Ovary (tissue), 3 donors: ENCODE measurements around the gene DERA.

Experiments used
- EP300 ChIP-seq: sonication (generic); formaldehyde crosslinking; IDR thresholded peaks from one replicate; pipeline ENCODE4 v1.6.1; 2017; ENCODE audit warnings: antibody characterized with exemption
- POLR2A ChIP-seq: fragments of 450-650 bp; IDR thresholded peaks from one replicate; pipeline ENCODE4 v1.6.1; 2017; ENCODE audit warnings: antibody characterized with exemption, mild to moderate bottlenecking, moderate library complexity
- TF ChIP-seq, protein P1 (sequence below), 3 donors: fragments of 450-650 bp in 2 of 3; fragments of 200-600 bp in 1 of 3; IDR thresholded peaks; one replicate each; pipeline versions ENCODE4 v1.5.1 to v1.8.0; 2016 to 2022; ENCODE audit warnings: antibody characterized with exemption in 3 of 3, mild to moderate bottlenecking in 1 of 3
- donor health status: DM: no; HTN: no; CAD: no.

GRCh38 chr12:15919418-15919817 is 8.3 kb downstream of the DERA start:
- TF ChIP-seq, protein P1, sequence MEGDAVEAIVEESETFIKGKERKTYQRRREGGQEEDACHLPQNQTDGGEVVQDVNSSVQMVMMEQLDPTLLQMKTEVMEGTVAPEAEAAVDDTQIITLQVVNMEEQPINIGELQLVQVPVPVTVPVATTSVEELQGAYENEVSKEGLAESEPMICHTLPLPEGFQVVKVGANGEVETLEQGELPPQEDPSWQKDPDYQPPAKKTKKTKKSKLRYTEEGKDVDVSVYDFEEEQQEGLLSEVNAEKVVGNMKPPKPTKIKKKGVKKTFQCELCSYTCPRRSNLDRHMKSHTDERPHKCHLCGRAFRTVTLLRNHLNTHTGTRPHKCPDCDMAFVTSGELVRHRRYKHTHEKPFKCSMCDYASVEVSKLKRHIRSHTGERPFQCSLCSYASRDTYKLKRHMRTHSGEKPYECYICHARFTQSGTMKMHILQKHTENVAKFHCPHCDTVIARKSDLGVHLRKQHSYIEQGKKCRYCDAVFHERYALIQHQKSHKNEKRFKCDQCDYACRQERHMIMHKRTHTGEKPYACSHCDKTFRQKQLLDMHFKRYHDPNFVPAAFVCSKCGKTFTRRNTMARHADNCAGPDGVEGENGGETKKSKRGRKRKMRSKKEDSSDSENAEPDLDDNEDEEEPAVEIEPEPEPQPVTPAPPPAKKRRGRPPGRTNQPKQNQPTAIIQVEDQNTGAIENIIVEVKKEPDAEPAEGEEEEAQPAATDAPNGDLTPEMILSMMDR (IDR thresholded peaks at IDR 0.05) = no peak
- TF ChIP-seq POLR2A (no peak), EP300 (no peak)
